Measurements from ENCODE around the gene ADGRA1. TPM values are rescaled to one million over a fixed set of nuclear protein-coding genes. Genes with fewer than 3 reads are reported as not detected.
"Not testable (repeated sequence)": the region's sequence is repeated elsewhere in the genome, so short reads cannot be mapped to it uniquely, and the experiment has no call there.

The ADGRA1 gene
- total RNA-seq, 6 donors from 2014 or later: 0.30 to 1.0 (median 0.39) TPM; not detected in 1

DNA sequence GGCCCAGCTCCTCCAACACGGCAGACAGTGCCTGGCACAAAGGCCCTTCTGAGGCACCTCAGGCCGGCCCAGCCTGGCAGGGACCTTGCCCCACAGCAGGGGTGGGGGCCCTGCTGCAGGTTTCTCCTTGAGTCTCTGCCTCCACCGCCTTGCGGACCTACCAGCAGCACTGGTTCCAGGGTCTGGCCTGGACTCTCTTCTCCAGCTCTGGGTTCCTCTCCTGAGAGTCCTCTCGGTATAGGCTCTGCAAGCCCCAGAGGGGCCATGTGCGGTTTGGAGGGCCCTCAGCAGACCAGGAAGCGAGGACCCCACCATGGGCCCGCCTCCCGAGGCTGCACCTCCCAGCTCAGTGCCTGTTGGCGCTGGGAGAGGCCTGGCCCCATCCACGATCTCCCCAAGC is 38.1 kb upstream of the ADGRA1 start:
- H3K36me3 ChIP-seq: no peaks in the 10 kb centered on the region
- ATAC-seq (ENCODE audit: low FRiP score in 2 of 2): no peak
- no peaks in the 10 kb centered on the region for H3K9me3 ChIP-seq
- peak in 1 of 2 donors; percentile 73 for DNase-seq
- H3K27me3 ChIP-seq: peaks cover 0 to 3% (median 0%) of the 10 kb centered on the region in 4 donors
- TF ChIP-seq POLR2A (IDR thresholded peaks at IDR 0.05): no peak
- TF ChIP-seq POLR2AphosphoS5 (IDR thresholded peaks at IDR 0.05): no peak
- no peak for TF ChIP-seq EP300 (IDR thresholded peaks at IDR 0.05)
- no peaks in the 10 kb centered on the region for H3K4me1 ChIP-seq
- 50 to 81% methylated on average over 2 to 10 of the region's 11 CpGs for WGBS, 2 donors
- no peak overlapping the region for H3K27ac ChIP-seq
- no peak overlapping the region for H3K4me3 ChIP-seq

DNA sequence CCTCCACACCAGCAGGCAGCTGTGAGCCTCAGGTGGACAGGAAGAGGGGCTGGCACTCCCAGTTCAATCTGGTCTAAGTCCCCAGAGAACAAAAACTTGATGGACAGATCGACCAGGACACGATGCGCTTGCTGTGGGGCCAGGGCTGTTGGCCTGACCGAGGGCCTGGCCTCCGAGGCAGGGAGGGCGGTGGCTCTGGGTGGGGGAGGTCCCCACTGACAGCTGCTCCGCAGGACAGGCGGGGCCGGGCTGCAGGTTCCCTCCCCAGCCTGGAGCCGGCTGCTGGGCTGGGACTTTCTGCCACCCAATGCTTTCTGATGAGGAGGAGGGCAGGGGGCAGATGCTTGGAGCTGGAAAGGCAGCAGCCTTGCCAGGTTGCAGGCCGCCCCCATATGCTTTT is 37.4 kb upstream of the ADGRA1 start:
- Histone ChIP-seq H3K4me1 (no peaks in the 10 kb centered on the region), H3K27me3 (peaks cover 0 to 3% (median 0%) of the 10 kb centered on the region in 4 donors), H3K27ac (no peak overlapping the region), H3K36me3 (no peaks in the 10 kb centered on the region), H3K9me3 (no peaks in the 10 kb centered on the region), H3K4me3 (no peak overlapping the region)
- TF ChIP-seq, protein P1, sequence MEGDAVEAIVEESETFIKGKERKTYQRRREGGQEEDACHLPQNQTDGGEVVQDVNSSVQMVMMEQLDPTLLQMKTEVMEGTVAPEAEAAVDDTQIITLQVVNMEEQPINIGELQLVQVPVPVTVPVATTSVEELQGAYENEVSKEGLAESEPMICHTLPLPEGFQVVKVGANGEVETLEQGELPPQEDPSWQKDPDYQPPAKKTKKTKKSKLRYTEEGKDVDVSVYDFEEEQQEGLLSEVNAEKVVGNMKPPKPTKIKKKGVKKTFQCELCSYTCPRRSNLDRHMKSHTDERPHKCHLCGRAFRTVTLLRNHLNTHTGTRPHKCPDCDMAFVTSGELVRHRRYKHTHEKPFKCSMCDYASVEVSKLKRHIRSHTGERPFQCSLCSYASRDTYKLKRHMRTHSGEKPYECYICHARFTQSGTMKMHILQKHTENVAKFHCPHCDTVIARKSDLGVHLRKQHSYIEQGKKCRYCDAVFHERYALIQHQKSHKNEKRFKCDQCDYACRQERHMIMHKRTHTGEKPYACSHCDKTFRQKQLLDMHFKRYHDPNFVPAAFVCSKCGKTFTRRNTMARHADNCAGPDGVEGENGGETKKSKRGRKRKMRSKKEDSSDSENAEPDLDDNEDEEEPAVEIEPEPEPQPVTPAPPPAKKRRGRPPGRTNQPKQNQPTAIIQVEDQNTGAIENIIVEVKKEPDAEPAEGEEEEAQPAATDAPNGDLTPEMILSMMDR (IDR thresholded peaks at IDR 0.05): no peak
- TF ChIP-seq POLR2A (IDR thresholded peaks at IDR 0.05) (no peak), POLR2AphosphoS5 (IDR thresholded peaks at IDR 0.05) (no peak), EP300 (IDR thresholded peaks at IDR 0.05) (no peak)
- peak in 1 of 2 donors; percentile 63 for DNase-seq
- ATAC-seq (ENCODE audit: low FRiP score in 2 of 2): no peak
- WGBS, 2 donors: 51% methylated on average over 10 of the region's 11 CpGs; no CpG with 5 or more reads in 1 of the 2 donors

DNA sequence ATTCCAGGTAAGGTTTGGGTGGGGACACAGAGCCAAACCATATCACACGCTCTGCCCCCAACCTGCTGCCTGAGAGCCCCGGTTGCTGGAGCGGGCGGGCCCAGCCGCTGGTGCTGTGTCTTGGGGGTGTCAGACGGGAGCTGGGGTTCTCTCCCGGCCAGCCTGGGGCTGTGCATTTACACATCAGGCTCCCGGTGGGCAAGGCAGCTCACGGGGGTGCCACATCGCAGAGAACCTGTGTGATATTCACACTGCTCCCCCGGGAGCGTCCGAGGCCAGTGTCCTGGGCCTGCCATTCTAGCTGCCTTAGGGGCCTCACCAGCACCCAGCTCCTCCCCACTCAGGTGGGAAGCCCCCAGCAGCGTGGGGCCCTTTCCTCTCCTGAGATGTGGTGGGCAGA is 35.6 kb upstream of the ADGRA1 start:
- DNase-seq (peak in 1 of 2 donors; percentile 73), ATAC-seq (ENCODE audit: low FRiP score in 2 of 2) (no peak)
- no peak overlapping the region for H3K27ac ChIP-seq
- H3K27me3 ChIP-seq: peaks cover 0 to 3% (median 0%) of the 10 kb centered on the region in 4 donors
- H3K36me3 ChIP-seq: no peaks in the 10 kb centered on the region
- H3K4me3 ChIP-seq: no peak overlapping the region
- no peaks in the 10 kb centered on the region for H3K9me3 ChIP-seq
- TF ChIP-seq POLR2AphosphoS5 (IDR thresholded peaks at IDR 0.05) (no peak), POLR2A (IDR thresholded peaks at IDR 0.05) (no peak), EP300 (IDR thresholded peaks at IDR 0.05) (no peak)
- TF ChIP-seq, protein P1 (IDR thresholded peaks at IDR 0.05): no peak
- WGBS, 2 donors: 88% methylated on average over 11 of the region's 14 CpGs; no CpG with 5 or more reads in 1 of the 2 donors
- H3K4me1 ChIP-seq: no peaks in the 10 kb centered on the region

DNA sequence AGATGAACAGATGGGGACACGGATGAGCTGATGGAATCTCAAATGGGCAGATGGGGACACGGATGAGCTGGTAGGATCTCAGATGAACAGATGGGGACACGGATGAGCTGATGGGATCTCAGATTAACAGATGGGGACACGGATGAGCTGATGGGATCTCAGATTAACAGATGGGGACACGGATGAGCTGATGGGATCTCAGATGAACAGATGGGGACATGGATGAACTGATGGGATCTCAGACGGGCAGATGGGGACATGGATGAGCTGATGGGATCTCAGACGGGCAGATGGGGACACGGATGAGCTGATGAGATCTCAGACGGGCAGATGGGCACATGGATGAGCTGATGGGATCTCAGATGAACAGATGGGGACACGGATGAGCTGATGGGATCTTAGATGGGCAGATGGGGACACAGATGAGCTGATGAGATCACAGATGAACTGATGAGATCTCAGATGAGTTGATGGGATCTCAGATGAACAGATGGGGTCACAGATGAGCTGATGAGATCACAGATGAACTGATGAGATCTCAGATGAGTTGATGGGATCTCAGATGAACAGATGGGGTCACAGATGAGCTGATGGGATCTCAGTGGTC is 34.1 kb upstream of the ADGRA1 start:
- H3K27me3 ChIP-seq; ATAC-seq (ENCODE audit: low FRiP score in 2 of 2); DNase-seq: not testable (repeated sequence)

DNA sequence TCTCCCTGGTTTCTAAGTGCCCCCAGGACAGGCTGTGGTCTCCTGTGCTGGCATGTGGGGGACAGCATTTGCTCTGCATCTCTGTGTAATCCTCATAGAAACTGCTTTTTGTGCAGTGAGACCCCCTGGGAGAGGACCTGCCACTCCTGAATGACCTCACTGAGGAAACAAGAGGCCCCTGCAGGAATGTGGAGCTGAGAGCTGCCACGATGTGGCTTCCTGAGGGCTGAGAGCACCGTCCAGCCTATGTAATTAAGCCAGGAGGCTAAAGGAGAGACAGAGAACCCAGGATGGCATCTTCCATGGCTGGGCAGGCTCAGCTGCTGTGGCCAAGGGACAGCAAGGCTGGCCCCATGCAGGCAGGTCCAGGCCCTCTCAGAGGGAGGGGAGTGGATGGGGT is 32.3 kb upstream of the ADGRA1 start:
- ATAC-seq (ENCODE audit: low FRiP score in 2 of 2) (no peak), DNase-seq (no peak)
- Histone ChIP-seq H3K27ac (no peak overlapping the region), H3K27me3 (no peaks in the 10 kb centered on the region), H3K9me3 (no peaks in the 10 kb centered on the region), H3K4me3 (no peak overlapping the region), H3K36me3 (no peaks in the 10 kb centered on the region), H3K4me1 (no peaks in the 10 kb centered on the region)
- WGBS, 2 donors: 17% methylated on average over 2 of the region's 2 CpGs; no CpG with 5 or more reads in 1 of the 2 donors
- TF ChIP-seq POLR2AphosphoS5 (IDR thresholded peaks at IDR 0.05) (no peak), POLR2A (IDR thresholded peaks at IDR 0.05) (no peak), EP300 (IDR thresholded peaks at IDR 0.05) (no peak)
- TF ChIP-seq, protein P1 (IDR thresholded peaks at IDR 0.05): no peak

More for the DNA sequence above, 34.1 kb upstream of the ADGRA1 start:
- 79 to 83% methylated on average over 10 of the region's 10 CpGs for WGBS, 2 donors
- not testable (repeated sequence) for H3K4me3 ChIP-seq, H3K36me3 ChIP-seq, H3K9me3 ChIP-seq, H3K27ac ChIP-seq, H3K4me1 ChIP-seq

DNA sequence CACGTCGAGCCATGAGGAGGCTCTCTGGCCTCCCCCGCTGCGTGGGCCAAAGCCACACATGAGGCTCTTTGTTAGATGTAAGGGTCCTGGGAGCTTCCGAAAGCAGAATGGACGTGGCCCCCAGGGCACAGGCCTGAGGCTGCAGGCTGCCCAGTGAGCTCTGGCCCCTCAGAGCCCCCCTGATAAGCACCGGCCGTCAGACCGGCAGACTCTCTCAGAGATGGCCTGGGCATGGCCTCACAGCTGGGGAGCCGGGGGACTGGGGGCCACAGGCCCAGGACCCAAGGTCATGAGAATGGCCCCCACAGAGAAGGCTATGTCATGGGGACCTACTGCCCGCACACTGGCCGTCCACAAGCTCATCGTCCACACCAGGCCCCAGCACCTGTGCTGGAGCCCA is 31.7 kb upstream of the ADGRA1 start:
- Histone ChIP-seq H3K9me3 (no peaks in the 10 kb centered on the region), H3K4me1 (no peaks in the 10 kb centered on the region), H3K27me3 (no peaks in the 10 kb centered on the region), H3K36me3 (no peaks in the 10 kb centered on the region), H3K4me3 (no peak overlapping the region), H3K27ac (no peak overlapping the region)
- DNase-seq (peak in 1 of 2 donors; percentile 52), ATAC-seq (ENCODE audit: low FRiP score in 2 of 2) (no peak)
- WGBS, 2 donors: 85 to 90% methylated on average over 5 to 12 of the region's 13 CpGs
- TF ChIP-seq POLR2A (IDR thresholded peaks at IDR 0.05) (no peak), EP300 (IDR thresholded peaks at IDR 0.05) (no peak), POLR2AphosphoS5 (IDR thresholded peaks at IDR 0.05) (no peak)
- TF ChIP-seq, protein P1 (IDR thresholded peaks at IDR 0.05): no peak
